GM21381 (cell line): ENCODE measurements around the gene HHIPL1.

ENCODE experiments used
- ATAC-seq: cut with Tn5 transposase; IDR thresholded peaks from one replicate; pipeline ENCODE4 v1.9.1; 2021; ENCODE audit warnings: mild to moderate bottlenecking, moderate library complexity; ENCODE audit not compliant: unreplicated experiment

The HHIPL1 gene

GRCh38 chr14:99609245-99610170 is 35.4 kb upstream of the HHIPL1 start:
- no peak for ATAC-seq

DNA sequence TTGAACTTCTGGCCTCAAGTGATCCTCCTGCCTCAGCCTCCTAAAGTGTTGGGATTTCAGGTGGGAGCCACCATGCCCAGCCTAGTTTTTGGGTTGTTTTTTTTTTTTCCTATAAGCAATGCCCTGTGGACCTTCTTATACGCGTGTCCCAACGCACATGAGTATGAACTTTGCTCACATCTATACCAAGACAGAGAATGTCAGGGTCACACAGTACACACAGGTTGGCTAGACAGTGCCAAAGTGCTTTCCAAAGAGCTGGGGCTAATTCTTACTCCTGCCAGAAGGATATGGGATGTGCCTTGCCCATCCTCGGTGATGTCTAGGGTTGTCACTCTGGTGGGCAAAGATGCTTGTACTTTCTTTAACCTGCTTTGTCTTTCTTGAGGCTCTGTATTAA is 33.3 kb upstream of the HHIPL1 start:
- ATAC-seq, result no peak

DNA sequence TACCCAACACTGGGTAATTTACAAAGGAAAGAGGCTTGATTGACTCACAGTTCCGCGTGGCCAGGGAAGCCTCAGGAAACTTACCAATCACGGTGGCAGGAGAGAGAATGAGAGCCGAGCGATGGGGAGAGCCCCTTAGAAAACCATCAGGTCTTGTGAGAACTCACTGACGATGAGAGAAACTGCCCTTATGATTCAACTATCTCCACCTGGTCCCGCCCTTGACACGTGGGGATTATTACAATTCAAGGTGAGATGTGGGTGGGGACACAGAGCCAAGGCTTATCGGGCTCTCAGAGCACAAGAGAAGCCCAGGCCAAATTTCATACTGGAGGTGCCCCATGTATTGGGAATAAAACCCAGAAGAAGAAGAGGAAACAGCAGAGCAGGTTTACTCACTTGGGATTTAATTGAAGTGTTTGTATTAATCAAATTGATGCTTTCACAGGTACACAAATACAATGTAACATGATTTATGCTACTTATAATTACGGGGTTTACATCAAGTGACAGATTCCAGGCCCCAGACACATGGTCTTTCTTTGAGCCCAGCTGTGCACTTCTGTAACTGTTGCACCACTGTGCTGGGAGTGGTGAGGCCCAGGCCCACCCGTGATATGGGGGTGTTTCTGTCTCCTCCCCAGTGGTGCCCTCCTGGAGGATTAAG is 32.7 kb upstream of the HHIPL1 start:
- no peak for ATAC-seq

DNA sequence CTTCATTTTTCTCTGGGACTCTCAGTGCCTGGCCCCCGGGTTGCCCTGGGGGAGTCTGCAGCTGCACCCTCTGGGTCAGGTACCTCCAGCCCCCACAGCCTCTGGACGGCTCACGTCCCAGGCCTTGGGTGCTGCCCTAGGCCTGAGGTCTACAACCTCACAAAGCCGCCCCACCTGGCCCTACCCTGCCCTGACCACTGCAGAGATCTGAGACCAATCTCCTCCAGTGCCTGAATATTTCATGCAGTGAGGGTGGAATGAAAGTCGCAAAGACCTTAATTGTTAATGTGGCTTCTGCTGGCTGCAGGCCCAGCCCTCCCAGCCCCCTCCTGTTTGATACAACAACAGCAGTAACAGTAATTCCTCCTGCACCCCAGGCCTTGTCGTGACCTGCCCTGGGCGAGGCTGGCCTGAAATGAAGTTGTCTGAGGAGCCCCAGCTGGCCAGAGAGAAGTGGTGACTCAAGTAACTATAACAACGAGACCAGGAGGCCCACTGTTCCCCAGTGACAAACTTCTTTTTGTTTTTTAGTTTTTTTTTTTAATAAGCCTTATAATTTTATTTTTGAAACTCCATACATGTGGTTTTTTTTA is 32.1 kb upstream of the HHIPL1 start:
- no peak for ATAC-seq

DNA sequence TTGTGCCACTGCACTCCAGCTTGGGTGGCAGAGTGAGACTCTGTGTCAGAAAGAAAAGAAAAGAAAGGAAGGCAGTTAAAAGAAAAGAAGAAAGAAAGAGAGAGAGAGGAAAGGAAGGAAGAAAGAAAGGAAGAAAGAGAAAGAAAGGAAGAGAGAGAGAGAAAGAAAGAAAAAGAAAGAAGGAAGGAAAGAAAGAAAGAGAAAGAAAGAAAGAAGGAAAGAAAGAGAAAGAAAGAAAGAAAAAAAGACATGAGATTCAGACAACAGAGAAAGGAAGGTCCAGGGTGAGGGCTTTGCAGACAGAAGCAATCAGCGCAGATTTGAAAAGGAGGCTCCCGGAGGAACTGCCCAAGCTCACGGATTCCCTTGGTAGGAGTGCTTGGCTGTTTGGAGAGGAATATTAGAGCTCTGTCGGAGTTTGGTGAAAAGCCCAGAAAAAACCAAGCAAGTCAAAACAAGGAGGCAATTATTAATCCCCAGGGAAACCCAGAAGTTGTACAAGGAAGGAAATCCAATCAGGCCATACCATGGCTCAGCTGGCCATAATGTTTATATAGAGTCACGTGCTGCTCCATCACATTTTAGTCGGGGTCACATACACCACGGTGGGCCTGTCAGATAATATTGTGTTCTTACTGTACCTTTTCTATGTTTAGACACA is 29.3 kb upstream of the HHIPL1 start:
- no peak for ATAC-seq

GRCh38 chr14:99616832-99617800 is 27.8 kb upstream of the HHIPL1 start:
- ATAC-seq, result no peak

- ATAC-seq, result no peak
These were observed 24.8 kb upstream of the HHIPL1 start for GRCh38 chr14:99619835-99620834.

DNA sequence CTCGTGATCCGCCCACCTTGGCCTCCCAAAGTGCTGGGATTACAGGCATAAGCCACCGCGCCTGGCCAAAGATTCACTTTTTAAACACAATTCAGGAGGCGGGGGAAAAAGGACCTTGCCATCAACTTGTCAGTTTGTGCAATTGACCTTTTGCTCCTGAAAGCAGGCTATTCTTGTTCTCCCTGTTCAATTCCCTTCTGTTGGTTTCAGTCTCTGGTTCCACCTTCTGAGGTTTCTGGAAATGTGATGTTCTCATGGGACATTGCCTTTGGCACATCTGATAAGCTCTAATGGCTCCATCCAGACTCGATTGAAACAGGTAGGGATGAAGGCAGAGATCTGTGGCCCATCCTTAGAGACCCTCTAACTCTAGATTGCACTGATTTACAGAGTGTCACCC is 23.0 kb upstream of the HHIPL1 start:
- ATAC-seq, result no peak

- no peak for ATAC-seq
These were observed 20.9 kb upstream of the HHIPL1 start for GRCh38 chr14:99624024-99624423.

DNA sequence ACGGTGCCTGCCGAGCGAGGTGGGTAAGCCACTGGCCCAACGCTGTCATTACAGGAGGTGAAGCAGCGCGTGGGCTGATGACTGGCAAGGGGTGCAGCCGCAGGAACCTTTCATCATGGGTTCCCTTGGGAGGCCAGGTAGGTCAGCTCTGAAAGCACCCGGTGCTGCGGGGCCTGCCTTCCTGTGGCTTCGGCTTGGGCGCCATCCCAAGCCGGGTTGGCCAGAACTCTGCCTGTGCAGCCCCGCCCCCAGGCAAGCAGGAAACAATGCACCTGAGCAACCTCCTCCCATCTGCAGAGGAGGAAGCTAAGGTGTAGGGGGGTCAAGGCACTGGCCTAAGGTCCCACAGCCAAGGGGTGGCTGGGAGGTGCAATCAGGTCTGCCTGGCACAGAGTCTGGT is 20.0 kb upstream of the HHIPL1 start:
- no peak for ATAC-seq

GRCh38 chr14:99625476-99625875 is 19.5 kb upstream of the HHIPL1 start:
- ATAC-seq, result no peak

DNA sequence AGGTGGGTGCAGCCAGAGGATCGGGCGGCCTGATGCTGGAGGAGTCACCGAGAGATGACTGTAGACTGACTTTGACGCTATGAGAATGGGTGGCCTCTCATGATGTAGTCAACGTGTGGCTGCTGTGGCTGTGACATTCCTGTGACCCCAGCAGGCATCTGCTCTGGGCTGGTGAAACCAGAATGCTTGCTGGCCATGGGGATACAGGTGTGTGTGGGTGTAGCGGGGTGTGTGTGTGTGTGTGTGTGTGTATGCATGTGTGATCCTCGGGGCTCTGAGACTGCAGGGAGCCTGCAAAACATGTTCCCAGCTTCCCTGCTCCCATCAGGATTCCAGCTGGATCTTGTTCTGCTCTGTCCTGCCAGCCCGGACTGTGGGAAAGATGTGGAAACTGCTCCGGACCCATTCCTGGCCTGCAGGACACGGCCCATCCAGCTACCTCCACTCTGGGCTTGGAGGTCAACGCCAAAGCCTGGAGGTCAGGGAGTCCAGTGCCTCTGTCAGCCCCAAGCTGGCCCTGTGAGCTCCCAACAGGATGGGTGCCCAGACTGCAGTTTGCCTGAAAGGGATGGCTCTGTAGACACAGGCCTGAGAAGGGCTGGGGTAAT is 18.8 kb upstream of the HHIPL1 start:
- no peak for ATAC-seq

- ATAC-seq, result no peak
These were observed 17.8 kb upstream of the HHIPL1 start for GRCh38 chr14:99627100-99627499.

GRCh38 chr14:99627510-99628381 is 17.2 kb upstream of the HHIPL1 start:
- no peak for ATAC-seq

DNA sequence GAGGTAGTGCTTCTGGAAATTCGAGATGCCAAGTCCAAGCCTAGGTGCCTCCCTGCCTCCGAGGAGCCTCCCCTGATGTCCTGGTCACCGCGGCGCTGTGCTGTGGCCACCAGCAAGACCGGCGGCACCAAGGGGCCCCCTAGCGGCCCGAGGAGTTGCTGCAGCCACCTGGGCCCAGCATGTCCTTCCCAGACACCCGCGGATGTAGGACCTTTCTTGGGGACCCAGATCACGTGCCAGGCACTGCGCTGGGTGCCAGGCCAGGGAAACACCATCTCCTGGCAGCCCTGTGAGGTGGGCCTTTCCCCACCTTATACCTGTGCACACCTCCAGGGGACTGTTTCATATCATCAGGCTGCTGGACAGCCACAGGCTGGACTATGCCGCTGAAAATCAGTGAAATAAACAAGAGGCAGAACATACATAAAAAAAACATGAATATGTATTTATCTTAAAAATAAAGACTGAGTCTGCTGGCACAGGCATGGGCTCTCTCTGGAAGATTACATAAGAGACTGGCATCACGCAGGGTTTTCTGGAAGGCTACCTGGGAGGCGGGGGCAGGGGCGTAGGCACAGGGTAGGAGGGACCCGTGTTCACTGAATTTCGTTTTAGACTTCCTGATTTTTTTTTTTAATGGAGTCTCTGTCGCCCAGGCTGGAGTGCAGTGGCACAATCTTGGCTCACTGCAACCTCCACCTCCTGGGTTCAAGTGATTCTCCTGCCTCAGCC is 15.9 kb upstream of the HHIPL1 start:
- peak; percentile 58 for ATAC-seq

- no peak for ATAC-seq
These were observed 14.7 kb upstream of the HHIPL1 start for GRCh38 chr14:99630202-99630601.
